Measurements from ENCODE around the gene NR4A1. TPM values are rescaled to one million over a fixed set of nuclear protein-coding genes. Genes with fewer than 3 reads are reported as not detected.

Gene NR4A1
- total RNA-seq, 2 donors from 2014 or later: 85.1 to 125 TPM

GRCh38 chr12:52054833-52055730, 3.8 kb downstream of the NR4A1 start:
- Histone ChIP-seq H3K4me3 (no peak overlapping the region), H3K36me3 (peaks cover 6 to 9% of the 10 kb centered on the region in 2 donors), H3K27ac (peak overlapping the region; percentile 100), H3K9me3 (no peaks in the 10 kb centered on the region), H3K27me3 (replicated peaks; ENCODE audit: insufficient read depth) (no peaks in the 10 kb centered on the region), H3K4me1 (replicated peaks) (peaks cover 34% of the 10 kb centered on the region)
- DNase-seq (ENCODE audit: low spot score): no peak
- 87% methylated on average over 21 of the region's 21 CpGs for WGBS
- TF ChIP-seq CTCF (IDR thresholded peaks at IDR 0.05): peak in 1 of 4 experiments; percentile 9
- no peak for TF ChIP-seq POLR2A (IDR thresholded peaks at IDR 0.05)
- peak; percentile 73 for TF ChIP-seq POLR2AphosphoS5 (IDR thresholded peaks at IDR 0.05)
- intact Hi-C loops (cut with DNase I): no loop called here

GRCh38 chr12:52055731-52056711, 4.8 kb downstream of the NR4A1 start:
- Histone ChIP-seq H3K9me3 (no peaks in the 10 kb centered on the region), H3K27me3 (replicated peaks; ENCODE audit: insufficient read depth) (no peaks in the 10 kb centered on the region), H3K4me3 (no peak overlapping the region), H3K4me1 (replicated peaks) (peaks cover 28% of the 10 kb centered on the region), H3K27ac (peak overlapping the region; percentile 100), H3K36me3 (peaks cover 6 to 9% of the 10 kb centered on the region in 2 donors)
- intact Hi-C loops (cut with DNase I): no loop called here
- WGBS: 77% methylated on average over 24 of the region's 27 CpGs
- no peak for DNase-seq (ENCODE audit: low spot score)
- peak; percentile 54 for TF ChIP-seq POLR2AphosphoS5 (IDR thresholded peaks at IDR 0.05)
- TF ChIP-seq CTCF (IDR thresholded peaks at IDR 0.05): no peak
- peak; percentile 19 for TF ChIP-seq POLR2A (IDR thresholded peaks at IDR 0.05)

- WGBS: 75% methylated on average over 23 of the region's 23 CpGs
- TF ChIP-seq POLR2AphosphoS5 (IDR thresholded peaks at IDR 0.05): peak; percentile 47
- no peak for TF ChIP-seq CTCF (IDR thresholded peaks at IDR 0.05)
- peak; percentile 10 for TF ChIP-seq POLR2A (IDR thresholded peaks at IDR 0.05)
- Histone ChIP-seq H3K4me1 (replicated peaks) (peaks cover 28% of the 10 kb centered on the region), H3K4me3 (no peak overlapping the region), H3K9me3 (no peaks in the 10 kb centered on the region), H3K36me3 (peaks cover 6 to 9% of the 10 kb centered on the region in 2 donors), H3K27me3 (replicated peaks; ENCODE audit: insufficient read depth) (no peaks in the 10 kb centered on the region), H3K27ac (peak overlapping the region; percentile 100)
- no peak for DNase-seq (ENCODE audit: low spot score)
- intact Hi-C loops (cut with DNase I): no loop called here
Observed at GRCh38 chr12:52056801-52057637, 5.8 kb downstream of the NR4A1 start.

- Histone ChIP-seq H3K27ac (peak overlapping the region; percentile 100), H3K27me3 (replicated peaks; ENCODE audit: insufficient read depth) (no peaks in the 10 kb centered on the region), H3K4me3 (no peak overlapping the region), H3K4me1 (replicated peaks) (peaks cover 28% of the 10 kb centered on the region), H3K9me3 (no peaks in the 10 kb centered on the region), H3K36me3 (peaks cover 6 to 9% of the 10 kb centered on the region in 2 donors)
- 88% methylated on average over 14 of the region's 14 CpGs for whole genome bisulfite sequencing
- TF ChIP-seq POLR2AphosphoS5 (IDR thresholded peaks at IDR 0.05): peak; percentile 2
- no peak for TF ChIP-seq CTCF (IDR thresholded peaks at IDR 0.05)
- intact Hi-C loops (cut with DNase I): no loop called here
- DNase-seq (ENCODE audit: low spot score): no peak
Observed at GRCh38 chr12:52057638-52058576, 6.7 kb downstream of the NR4A1 start.

Measured in prostate gland (tissue), 2 donors.